Calu3 (cell line): ENCODE data around the gene CCDC116. TPM values are rescaled to one million over a fixed set of nuclear protein-coding genes. Genes with fewer than 3 reads are reported as not detected.
"Not testable (repeated sequence)": the region's sequence is repeated elsewhere in the genome, so short reads cannot be mapped to it uniquely, and the experiment has no call there.

Experiments used
- BruUV-seq: library from RNA; stranded (reverse); fragments of 400-500 nt; replicated peaks from 2 replicates; lab custom pipeline; 2021; lab: Mats Ljungman, UMichigan
- CTCF ChIA-PET: fragments of 300-600 bp; sonication (Branson Sonifier 250); formaldehyde crosslinking; loops from one replicate; lab custom pipeline; 2022; ENCODE audit warnings: antibody characterized with exemption; lab: Charles Lee
- DNase-seq: peaks from one replicate; pipeline ENCODE4 v3.0.0; 2022
- H3K27ac Mint-ChIP-seq: one replicate; pipeline ENCODE4 v1.8.0; 2022; ENCODE audit warnings: mixed read lengths; ENCODE audit not compliant: unreplicated experiment
- H3K27me3 Mint-ChIP-seq: one replicate; pipeline ENCODE4 v1.8.0; 2022; ENCODE audit warnings: mixed read lengths; ENCODE audit not compliant: unreplicated experiment
- H3K36me3 Mint-ChIP-seq: one replicate; pipeline ENCODE4 v1.8.0; 2022; ENCODE audit warnings: mild to moderate bottlenecking, moderate library complexity, mixed read lengths; ENCODE audit not compliant: insufficient read depth, unreplicated experiment
- H3K4me1 Mint-ChIP-seq: one replicate; pipeline ENCODE4 v1.8.0; 2022; ENCODE audit warnings: mild to moderate bottlenecking, low read depth, mixed read lengths; ENCODE audit not compliant: unreplicated experiment
- H3K4me3 Mint-ChIP-seq: one replicate; pipeline ENCODE4 v1.8.0; 2022; ENCODE audit warnings: mild to moderate bottlenecking, low read depth, moderate library complexity, mixed read lengths; ENCODE audit not compliant: unreplicated experiment
- H3K9me3 Mint-ChIP-seq: one replicate; pipeline ENCODE4 v1.8.0; 2022; ENCODE audit warnings: low read depth, mixed read lengths; ENCODE audit not compliant: unreplicated experiment
- CTCF ChIP-seq: fragments of 200-600 bp; IDR thresholded peaks from one replicate; pipeline ENCODE4 v1.8.0; 2022; ENCODE audit warnings: antibody characterized with exemption; ENCODE audit not compliant: unreplicated experiment
- intact Hi-C: fragments of 100-400 bp; cut with micrococcal nuclease; formaldehyde crosslinking; loops from one replicate; pipeline ENCODE4 v1.10.0; 2022; ENCODE audit not compliant: unreplicated experiment
- total RNA-seq: library from RNA; stranded (reverse); gene quantifications from 2 replicates; pipeline ENCODE4 v1.2.3, GENCODE V29; 2022

The CCDC116 gene
- total RNA-seq, 1 experiment from 2014 or later, result not detected

GRCh38 chr22:21612858-21613257 lies 19.7 kb upstream of the CCDC116 start:
- H3K27me3 Mint-ChIP-seq, result no peaks in the 10 kb centered on the region
- H3K9me3 Mint-ChIP-seq, result no peaks in the 10 kb centered on the region
- no peak overlapping the region for H3K27ac Mint-ChIP-seq
- no peak for DNase-seq
- H3K4me1 Mint-ChIP-seq, result no peaks in the 10 kb centered on the region
- no TSS peak for BruUV-seq
- no peak for TF ChIP-seq CTCF
- peaks cover 78% of the 10 kb centered on the region for H3K36me3 Mint-ChIP-seq
- intact Hi-C loops, result no loop called here
- CTCF ChIA-PET, result no interaction called here
- H3K4me3 Mint-ChIP-seq, result no peak overlapping the region

GRCh38 chr22:21613553-21614233 lies 18.9 kb upstream of the CCDC116 start:
- intact Hi-C loops, result no loop called here
- Mint-ChIP-seq H3K9me3 (no peaks in the 10 kb centered on the region), H3K4me3 (no peak overlapping the region), H3K27ac (no peak overlapping the region), H3K27me3 (no peaks in the 10 kb centered on the region), H3K4me1 (no peaks in the 10 kb centered on the region), H3K36me3 (peaks cover 82% of the 10 kb centered on the region)
- CTCF ChIA-PET, result no interaction called here
- no TSS peak for BruUV-seq
- DNase-seq, result no peak
- no peak for TF ChIP-seq CTCF

GRCh38 chr22:21615731-21616130 lies 16.8 kb upstream of the CCDC116 start:
- H3K9me3 Mint-ChIP-seq, result no peaks in the 10 kb centered on the region
- intact Hi-C loops, result no loop called here
- H3K27me3 Mint-ChIP-seq, result no peaks in the 10 kb centered on the region
- CTCF ChIA-PET, result no interaction called here
- H3K4me1 Mint-ChIP-seq, result no peaks in the 10 kb centered on the region
- no peak for DNase-seq
- H3K4me3 Mint-ChIP-seq, result no peak overlapping the region
- no peak for TF ChIP-seq CTCF
- H3K36me3 Mint-ChIP-seq, result peaks cover 90% of the 10 kb centered on the region
- H3K27ac Mint-ChIP-seq, result no peak overlapping the region
- no TSS peak for BruUV-seq

GRCh38 chr22:21617337-21617736 lies 15.2 kb upstream of the CCDC116 start:
- H3K4me3 Mint-ChIP-seq, H3K27ac Mint-ChIP-seq, BruUV-seq, intact Hi-C loops, H3K27me3 Mint-ChIP-seq, DNase-seq, H3K9me3 Mint-ChIP-seq, H3K4me1 Mint-ChIP-seq: not testable (repeated sequence)
- peaks cover 98% of the 10 kb centered on the region for H3K36me3 Mint-ChIP-seq
- CTCF ChIA-PET, result interaction anchor here (1.6 kb wide), 1 partner anchor 24 kb away, joined by 4 read pairs; no protein-coding TSS in a partner anchor

- no peak overlapping the region for H3K27ac Mint-ChIP-seq
- intact Hi-C loops, result no loop called here
- CTCF ChIA-PET, result interaction anchor here (1.6 kb wide), 1 partner anchor 41 kb away, joined by 3 read pairs; no protein-coding TSS in a partner anchor
Observed at GRCh38 chr22:21621025-21621424, 11.5 kb upstream of the CCDC116 start.

More at GRCh38 chr22:21621025-21621424, 11.5 kb upstream of the CCDC116 start:
- no peak for TF ChIP-seq CTCF
- H3K27me3 Mint-ChIP-seq, result no peaks in the 10 kb centered on the region
- BruUV-seq, result no TSS peak
- H3K36me3 Mint-ChIP-seq, result peaks cover 94% of the 10 kb centered on the region
- no peaks in the 10 kb centered on the region for H3K9me3 Mint-ChIP-seq
- H3K4me1 Mint-ChIP-seq, result peaks cover 13% of the 10 kb centered on the region
- no peak overlapping the region for H3K4me3 Mint-ChIP-seq
- no peak for DNase-seq
